Measurements from ENCODE around the gene RIC3. TPM values are rescaled to one million over a fixed set of nuclear protein-coding genes. Genes with fewer than 3 reads are reported as not detected.

The RIC3 gene
- total and polyA plus RNA-seq, 8 donors = 1.1 to 29.5 (median 13.4) TPM; not detected in 1

DNA sequence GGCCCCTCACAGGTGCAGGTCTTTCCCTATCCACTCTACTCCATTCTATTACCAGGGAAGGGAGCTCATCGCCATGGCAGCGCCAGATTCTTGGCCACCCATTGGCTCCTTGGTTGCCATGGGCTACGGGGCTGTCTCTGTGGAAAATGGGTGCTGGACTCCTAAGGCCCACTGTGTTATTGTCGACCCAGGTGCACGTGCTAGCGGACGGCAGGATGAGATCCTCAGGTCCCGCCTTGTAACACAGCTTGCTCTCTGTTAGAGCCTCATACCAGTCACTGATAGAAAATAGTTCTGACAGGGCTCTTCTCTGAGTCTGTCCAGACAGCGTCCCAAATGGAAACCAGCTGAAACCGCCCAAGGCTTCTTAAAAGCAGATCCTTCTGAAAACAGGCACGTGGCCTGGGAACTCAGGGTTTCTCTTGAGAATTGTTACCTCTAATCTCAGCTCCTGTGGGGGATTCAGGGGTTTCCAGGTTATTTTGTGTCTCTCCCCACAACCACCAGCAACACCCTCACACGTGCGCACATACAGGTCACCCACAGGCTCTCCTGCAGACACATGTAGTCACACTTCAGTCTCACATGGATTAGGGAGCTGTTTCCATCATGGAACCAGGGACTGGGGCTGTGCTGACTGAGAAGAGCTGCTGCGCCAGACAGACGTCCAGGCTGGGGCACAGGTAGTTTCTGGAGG, 86.3 kb downstream of the RIC3 start:
- intact Hi-C loops (cut with DNase I; ENCODE audit: low total_unique reads) = no loop called here
- Histone ChIP-seq H3K9me3 (no peaks in the 10 kb centered on the region), H3K27ac (no peak overlapping the region), H3K27me3 (peaks cover 0 to 44% (median 13%) of the 10 kb centered on the region in 3 donors), H3K4me3 (peak overlapping the region in 2 of 4 donors; percentile 70 to 71), H3K4me1 (peaks cover 10 to 30% (median 22%) of the 10 kb centered on the region in 4 donors), H3K36me3 (no peaks in the 10 kb centered on the region)
- peak in 1 of 2 donors; percentile 69 for DNase-seq
- TF ChIP-seq EP300 (IDR thresholded peaks at IDR 0.05) (no peak), POLR2AphosphoS5 (IDR thresholded peaks at IDR 0.05) (no peak), POLR2A (IDR thresholded peaks at IDR 0.05) (no peak)
- TF ChIP-seq, protein P1, sequence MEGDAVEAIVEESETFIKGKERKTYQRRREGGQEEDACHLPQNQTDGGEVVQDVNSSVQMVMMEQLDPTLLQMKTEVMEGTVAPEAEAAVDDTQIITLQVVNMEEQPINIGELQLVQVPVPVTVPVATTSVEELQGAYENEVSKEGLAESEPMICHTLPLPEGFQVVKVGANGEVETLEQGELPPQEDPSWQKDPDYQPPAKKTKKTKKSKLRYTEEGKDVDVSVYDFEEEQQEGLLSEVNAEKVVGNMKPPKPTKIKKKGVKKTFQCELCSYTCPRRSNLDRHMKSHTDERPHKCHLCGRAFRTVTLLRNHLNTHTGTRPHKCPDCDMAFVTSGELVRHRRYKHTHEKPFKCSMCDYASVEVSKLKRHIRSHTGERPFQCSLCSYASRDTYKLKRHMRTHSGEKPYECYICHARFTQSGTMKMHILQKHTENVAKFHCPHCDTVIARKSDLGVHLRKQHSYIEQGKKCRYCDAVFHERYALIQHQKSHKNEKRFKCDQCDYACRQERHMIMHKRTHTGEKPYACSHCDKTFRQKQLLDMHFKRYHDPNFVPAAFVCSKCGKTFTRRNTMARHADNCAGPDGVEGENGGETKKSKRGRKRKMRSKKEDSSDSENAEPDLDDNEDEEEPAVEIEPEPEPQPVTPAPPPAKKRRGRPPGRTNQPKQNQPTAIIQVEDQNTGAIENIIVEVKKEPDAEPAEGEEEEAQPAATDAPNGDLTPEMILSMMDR (IDR thresholded peaks at IDR 0.05) = no peak
- 85 to 92% (median 90%) methylated on average over 12 to 15 of the region's 15 CpGs for WGBS, 5 donors

DNA sequence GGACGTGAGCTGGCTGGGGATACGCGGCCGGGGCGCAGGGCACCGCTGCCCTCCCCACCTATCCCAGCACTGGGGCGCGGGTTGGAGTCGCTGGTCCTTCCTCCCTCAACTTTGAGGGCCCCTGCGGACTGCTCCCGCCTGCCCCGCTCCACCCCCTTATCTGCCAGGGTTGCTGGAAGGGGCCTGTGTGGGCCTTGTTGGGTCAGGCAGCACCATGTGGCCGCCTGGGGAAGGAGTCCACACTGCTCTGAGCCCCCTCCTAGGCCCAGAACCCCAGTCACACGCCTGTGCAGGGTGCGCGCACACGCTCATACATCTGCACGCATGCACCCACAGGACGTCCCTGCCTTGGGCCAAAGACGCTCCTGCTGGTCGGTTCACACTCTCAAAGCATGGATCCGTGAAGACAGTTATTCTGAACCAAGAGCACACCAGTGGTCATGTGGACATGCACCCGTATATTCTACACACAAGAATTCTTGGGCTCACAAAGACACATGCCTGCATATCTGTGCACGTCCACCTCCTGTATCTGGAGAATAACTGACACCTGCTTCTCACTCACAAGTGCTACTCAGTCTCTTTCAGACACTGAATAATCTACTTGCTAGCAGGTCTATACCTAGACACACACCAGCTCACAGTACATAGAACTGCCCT, 87.1 kb downstream of the RIC3 start:
- peak overlapping the region in 1 of 5 donors; percentile 52 for H3K27ac ChIP-seq
- DNase-seq = peak in 1 of 2 donors; percentile 45
- WGBS, 5 donors = 19 to 45% (median 25%) methylated on average over 9 to 24 of the region's 24 CpGs
- H3K9me3 ChIP-seq = no peaks in the 10 kb centered on the region
- peaks cover 0 to 44% (median 13%) of the 10 kb centered on the region in 3 donors for H3K27me3 ChIP-seq
- TF ChIP-seq POLR2AphosphoS5 (IDR thresholded peaks at IDR 0.05) (no peak), EP300 (IDR thresholded peaks at IDR 0.05) (no peak), POLR2A (IDR thresholded peaks at IDR 0.05) (no peak)
- TF ChIP-seq, protein P1 (IDR thresholded peaks at IDR 0.05) = no peak
- H3K4me1 ChIP-seq = peaks cover 10 to 30% (median 22%) of the 10 kb centered on the region in 4 donors
- no peaks in the 10 kb centered on the region for H3K36me3 ChIP-seq
- intact Hi-C loops (cut with DNase I; ENCODE audit: low total_unique reads) = no loop called here
- H3K4me3 ChIP-seq = peak overlapping the region; percentile 53 to 71 (median 64)

DNA sequence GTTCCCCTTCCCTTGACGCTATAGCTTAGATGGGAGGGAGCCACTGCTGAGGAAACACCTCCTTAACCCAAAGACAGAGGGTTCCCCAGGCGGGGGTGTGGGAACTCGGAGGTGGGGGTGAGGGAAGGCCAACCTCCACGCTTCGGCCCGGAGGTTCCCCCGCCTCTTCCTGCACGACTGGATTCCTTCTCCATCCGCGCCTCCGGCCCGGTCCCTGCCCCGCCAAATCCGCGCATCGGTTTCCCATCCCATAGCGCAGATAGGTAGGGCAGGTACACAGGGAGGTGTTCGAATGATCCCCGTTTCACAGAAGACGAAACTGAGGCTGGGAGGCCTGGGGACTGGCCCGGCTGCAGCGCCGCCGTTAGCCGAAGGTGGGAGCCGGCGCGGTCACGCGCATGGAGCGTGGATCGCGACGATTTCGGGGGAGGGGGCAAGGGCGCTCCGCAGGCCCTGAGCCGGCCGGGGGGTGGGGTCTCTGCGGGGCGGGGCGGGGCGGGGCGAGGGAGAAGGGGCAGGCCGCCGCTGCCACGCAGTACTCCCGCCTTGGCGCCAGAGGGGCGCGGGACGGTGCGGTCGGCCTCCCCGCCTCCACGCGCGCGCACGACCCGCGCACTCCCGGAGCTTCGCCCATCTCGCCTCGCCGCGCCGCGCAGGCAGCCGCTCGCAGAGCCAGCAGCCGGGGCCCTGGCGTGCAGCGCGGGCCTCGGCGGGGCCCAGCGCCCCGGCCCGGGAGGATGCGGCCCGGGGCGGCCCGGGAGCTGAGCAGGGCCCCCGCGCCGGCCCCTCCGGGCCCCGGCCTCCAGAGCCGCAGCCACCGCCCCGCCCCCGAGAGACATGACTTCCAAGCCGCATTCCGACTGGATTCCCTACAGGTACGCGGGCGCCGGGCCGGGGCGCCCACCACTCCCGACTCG, 87.9 kb downstream of the RIC3 start, which contains the start of gene TUB:
TUB (plus strand) TSS at position 538 of the 917 bp plus-strand sequence; CDS start at position 838, 300 bp downstream.
- TF ChIP-seq EP300 (IDR thresholded peaks at IDR 0.05) (no peak), POLR2A (IDR thresholded peaks at IDR 0.05) (no peak), POLR2AphosphoS5 (IDR thresholded peaks at IDR 0.05) (no peak)
- 1 to 2% (median 1%) methylated on average over 26 to 103 of the region's 104 CpGs for WGBS, 5 donors
- Histone ChIP-seq H3K4me1 (peaks cover 10 to 30% (median 22%) of the 10 kb centered on the region in 4 donors), H3K4me3 (peak within 1 kb of the TSS; percentile 53 to 71 (median 64)), H3K9me3 (no peaks in the 10 kb centered on the region), H3K27me3 (peaks cover 0 to 44% (median 13%) of the 10 kb centered on the region in 3 donors), H3K27ac (peak within 1 kb of the TSS in 1 of 5 donors; percentile 52), H3K36me3 (no peaks in the 10 kb centered on the region)
- intact Hi-C loops (cut with DNase I; ENCODE audit: low total_unique reads) = no loop called here
- peak; percentile 26 to 79 for DNase-seq

DNA sequence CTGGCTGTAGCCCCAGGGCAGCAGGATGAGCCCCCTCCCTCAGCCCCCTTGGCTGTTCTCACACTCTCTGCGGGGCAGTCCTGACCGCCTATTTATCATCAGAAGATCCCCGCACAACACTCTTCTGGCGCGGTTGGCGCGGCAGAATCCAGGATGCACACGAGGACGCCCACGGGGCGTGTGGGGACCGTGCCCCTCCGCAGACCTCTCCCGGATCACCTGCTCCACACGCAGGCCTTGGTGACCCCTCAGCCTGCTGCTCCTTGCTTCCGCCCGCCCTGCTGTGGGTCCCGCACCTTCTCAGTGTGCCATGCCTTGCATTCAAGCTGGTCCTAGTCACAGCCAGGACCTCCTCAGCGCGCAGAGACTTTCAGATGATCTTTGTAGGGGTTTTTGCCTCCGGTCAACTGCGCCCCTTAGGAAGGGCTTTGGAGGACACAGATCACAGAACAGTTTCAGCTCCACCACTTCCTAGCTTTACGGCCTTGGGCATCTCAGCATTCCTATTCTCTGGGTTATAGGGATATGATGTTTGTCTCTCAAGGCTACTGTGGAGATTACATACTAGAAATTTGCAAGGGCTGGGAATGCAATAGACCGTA, 88.7 kb downstream of the RIC3 start:
- H3K27ac ChIP-seq = no peak overlapping the region
- intact Hi-C loops (cut with DNase I; ENCODE audit: low total_unique reads) = no loop called here
- WGBS, 5 donors = 74 to 86% (median 81%) methylated on average over 24 of the region's 24 CpGs

More for the DNA sequence above, 88.7 kb downstream of the RIC3 start:
- Histone ChIP-seq H3K4me1 (peaks cover 10 to 30% (median 22%) of the 10 kb centered on the region in 4 donors), H3K4me3 (peak overlapping the region; percentile 53 to 71 (median 64)), H3K27me3 (peaks cover 0 to 44% (median 13%) of the 10 kb centered on the region in 3 donors), H3K9me3 (no peaks in the 10 kb centered on the region), H3K36me3 (no peaks in the 10 kb centered on the region)
- no peak for DNase-seq
- TF ChIP-seq, protein P1 (IDR thresholded peaks at IDR 0.05) = no peak
- TF ChIP-seq POLR2AphosphoS5 (IDR thresholded peaks at IDR 0.05) = no peak
- no peak for TF ChIP-seq POLR2A (IDR thresholded peaks at IDR 0.05)
- TF ChIP-seq EP300 (IDR thresholded peaks at IDR 0.05) = no peak
